Measurements from ENCODE around the gene EMC6.

The EMC6 gene

DNA sequence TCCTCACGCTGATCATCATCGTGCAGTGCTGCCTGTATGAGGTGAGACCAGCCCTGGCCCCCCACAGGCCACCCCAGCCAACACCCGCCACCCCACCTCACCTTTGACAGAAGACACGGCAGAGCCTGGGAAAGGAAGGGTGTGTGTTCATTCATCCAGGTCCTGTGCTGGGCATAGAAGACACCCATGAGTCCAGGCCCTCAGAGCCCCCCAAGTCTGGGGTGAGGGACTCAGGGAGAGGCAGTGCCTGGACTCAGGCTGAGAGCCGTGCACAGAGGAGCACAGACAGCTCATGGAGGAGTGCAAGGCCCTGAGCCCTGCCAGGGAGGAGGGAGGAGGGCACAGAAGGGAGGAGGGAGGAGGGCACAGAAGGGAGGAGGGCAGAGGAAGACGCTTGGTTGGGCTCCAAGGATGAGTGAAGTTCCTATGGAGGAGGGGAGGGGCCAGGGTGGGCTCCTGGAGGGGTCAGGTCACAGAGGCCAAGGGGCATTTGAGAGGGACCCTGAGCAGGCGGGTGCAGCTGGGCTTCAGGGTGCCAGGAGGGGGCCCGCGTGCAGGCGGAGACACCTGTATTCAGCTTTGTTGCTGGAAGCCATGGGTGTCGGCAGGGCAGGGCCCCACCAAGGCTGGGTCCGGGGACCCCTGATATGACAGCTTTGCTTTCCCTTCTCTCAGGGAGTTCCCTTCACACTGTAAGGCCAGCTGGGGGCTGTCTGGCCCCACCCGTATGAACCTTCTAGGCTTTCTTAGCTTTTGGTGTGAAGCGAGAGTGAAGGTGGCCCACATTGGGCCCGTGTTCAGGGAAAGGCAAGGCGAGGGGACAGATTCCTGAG lies 11.6 kb upstream of the EMC6 start:
- FAIRE-seq = no peak

DNA sequence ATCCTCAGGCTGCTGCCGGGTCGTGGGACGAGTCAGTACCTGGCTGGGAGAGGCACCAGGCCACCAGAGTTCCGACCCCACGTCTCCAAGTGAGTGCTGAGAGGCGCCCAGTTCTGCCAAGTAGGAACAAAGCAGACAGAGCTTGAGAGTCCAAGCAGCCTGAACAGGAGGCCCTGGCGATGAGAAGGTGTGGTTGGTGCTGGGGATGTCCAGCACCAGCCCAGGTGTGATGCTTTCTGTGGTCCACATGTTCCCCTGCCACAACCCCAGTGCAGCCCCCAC lies 11.1 kb upstream of the EMC6 start:
- no peak for FAIRE-seq

DNA sequence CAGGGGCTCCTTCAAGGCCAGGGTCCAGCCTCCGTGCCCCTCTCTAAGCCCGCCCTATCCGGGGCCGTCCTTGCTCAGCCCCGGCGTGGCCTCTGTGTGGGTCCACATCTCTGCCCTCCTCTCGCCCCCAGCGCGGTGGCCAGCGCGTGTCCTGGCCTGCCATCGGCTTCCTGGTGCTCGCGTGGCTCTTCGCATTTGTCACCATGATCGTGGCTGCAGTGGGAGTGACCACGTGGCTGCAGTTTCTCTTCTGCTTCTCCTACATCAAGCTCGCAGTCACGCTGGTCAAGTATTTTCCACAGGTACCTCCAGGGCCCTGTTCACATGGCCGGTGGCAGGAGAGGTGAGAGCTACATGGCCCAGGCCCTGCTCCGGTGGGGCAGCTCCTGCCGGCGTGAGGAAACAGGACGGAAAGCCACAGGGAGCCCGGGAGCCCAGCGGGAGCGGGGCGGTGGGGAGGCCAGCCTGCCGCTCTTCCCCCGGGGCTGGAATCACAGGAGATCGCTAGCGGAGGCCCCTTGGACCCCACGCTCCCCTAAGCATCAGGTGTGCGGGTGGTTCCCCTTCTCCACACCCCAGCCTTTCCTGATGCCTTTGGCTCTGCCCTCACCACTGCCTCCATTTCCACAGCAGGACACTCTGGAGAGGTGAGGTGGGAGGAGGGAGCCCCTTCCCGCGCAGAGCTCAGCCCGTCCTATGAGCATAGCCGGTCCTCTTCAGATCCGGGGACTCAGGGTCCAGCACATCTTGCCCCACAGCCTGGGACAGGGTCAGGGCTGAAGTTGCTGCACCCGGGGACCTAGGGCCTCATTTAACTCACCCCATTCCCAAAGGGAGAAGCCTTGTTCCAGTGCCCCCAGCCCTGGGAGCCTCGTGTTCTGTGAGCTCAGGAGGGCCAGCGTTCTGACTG lies 10.5 kb upstream of the EMC6 start:
- no peak for FAIRE-seq

DNA sequence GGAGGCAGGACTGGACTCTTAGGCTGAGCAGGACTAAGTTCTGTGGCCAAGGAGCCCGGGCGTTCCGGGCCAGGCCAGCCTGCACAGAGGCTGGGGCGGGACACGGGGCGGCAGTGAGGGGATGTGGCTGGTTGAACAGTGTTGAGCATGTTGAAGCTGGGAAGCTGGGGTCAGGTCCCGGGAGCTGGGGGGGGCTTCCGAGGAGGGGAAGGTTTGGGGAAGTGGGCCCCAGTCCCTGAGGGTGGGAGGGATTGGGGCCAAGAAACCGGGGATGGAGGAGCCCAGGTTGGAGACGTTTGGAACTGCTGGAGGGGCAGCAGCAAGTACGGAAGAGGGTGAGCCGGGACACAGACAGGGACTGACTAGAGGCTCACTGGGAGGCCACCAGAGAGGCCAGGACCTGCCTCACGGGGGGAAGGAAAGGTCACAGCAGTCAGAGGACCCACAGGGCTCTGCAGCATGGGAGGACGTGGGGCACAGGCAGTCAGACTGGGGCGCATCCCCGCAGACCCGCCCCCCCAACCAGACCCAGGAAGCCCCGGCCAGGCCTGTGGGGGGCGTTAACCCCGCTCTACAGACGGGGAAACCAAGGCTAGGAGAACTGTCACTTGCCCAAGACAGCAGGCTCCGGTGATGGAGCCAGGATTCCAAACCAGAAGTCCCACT lies 9.7 kb upstream of the EMC6 start:
- FAIRE-seq = no peak

DNA sequence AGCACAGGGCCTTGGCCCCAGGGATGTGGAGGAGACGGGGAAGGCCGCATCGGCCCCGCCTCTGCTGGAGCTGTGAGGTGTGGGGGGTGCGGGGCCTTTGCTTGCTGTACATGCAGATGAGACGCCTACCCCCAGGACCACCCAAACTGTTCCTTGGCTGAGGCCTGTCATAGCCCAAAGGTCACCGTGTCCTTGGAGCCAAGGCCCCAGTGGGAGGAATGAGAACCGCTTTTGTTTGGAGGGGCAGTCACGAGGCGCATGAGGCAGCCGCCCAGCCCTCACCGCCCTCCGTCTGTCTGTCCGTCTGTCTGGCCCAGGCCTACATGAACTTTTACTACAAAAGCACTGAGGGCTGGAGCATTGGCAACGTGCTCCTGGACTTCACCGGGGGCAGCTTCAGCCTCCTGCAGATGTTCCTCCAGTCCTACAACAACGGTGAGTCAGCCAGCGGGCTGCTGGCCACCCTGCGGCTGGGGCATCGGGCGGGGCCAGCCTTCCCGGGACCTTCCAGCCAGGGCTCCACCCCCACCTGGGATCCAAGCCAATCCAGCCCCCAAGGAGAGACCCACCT lies 9.0 kb upstream of the EMC6 start:
- no peak for FAIRE-seq

DNA sequence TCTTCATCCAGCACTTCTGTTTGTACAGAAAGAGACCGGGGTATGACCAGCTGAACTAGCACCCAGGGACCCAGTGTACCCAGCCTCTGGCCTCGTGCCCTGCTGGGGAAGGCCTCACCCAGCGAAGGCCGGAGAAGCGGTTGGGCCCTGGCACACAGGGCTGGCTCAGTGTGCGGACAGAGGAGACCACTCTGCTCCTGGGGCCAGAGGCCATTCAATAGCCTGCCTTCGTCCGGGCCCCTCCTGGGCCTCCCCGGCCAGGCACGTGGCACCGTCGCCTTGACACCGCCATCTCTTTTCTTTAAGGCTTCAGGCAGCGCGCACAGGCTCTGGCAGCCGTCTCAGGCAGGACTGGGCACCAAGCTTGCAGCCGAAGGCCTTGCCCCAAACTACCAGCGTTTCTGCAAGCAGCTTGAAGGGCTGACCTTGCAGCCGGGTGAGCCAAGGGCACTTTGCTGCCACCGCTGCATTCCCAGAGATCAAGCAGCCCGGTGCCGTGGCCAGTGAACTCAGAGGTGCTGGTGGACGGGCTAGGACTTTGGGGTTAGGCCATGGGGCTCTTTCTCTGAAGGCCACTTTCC lies 8.2 kb upstream of the EMC6 start:
- FAIRE-seq = no peak

DNA sequence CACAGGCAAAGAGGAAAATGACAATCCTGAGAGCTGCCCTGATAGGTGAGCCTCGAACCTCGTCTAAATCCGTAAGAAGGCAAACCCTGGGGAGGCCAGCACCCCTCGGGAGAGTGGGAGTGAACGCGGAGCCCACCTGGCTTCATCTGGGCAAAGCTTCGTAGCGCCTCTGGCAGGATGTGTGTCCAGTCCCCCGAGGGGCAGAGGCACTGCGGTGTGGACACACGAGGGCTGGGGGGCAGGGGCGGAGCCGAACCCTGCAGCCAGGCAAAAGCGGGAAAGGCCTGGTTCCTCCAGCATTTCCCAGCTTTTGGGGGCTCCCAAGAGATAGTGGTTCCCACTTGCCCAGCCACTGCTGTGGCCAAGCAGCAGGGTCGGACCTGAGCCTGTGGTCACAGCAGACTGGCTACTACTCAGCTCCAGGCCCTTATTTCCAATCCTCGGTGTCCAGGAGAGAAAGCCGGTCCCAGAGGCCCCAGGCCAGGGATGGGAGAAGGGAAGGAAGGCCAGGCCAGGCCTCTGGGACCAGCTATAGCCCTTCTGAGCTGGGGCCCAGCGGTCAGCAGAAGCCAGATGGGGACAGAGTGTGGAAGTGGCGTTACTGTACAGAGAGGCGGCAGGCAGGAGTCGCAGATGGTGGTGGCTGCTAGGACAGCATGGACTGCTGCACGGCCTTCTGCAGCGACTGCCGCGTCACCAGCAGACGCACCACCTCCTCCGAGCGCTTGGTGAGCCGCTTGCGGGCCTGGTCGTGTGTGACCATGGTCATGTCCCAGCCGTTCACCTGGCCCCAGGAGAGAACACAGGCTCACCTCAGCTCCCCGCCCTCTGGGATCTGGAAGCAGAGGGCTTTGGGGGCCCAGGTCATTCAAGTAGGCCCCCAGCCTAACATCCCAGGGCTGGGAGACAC lies 5.3 kb upstream of the EMC6 start:
- FAIRE-seq = no peak

DNA sequence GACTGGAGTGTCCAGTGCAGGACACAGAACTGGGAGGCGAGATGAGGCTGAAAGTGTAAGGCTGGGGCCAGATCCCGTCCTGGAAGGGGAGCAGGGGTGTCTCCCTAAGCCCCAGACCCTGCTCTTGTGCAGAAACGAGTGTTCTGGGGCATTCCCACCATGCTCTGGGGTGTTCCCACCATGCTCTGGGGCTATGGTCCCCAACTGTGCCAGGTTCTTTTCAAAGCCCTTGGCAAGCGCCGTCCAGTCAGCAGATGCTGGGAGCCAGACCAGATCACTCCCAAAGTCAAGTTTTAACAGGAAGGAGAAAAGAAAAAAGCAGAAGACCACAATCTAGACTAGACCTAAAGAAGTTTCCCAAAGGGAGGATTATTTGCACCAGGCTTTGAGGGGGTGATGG lies 2.8 kb upstream of the EMC6 start:
- FAIRE-seq = no peak

DNA sequence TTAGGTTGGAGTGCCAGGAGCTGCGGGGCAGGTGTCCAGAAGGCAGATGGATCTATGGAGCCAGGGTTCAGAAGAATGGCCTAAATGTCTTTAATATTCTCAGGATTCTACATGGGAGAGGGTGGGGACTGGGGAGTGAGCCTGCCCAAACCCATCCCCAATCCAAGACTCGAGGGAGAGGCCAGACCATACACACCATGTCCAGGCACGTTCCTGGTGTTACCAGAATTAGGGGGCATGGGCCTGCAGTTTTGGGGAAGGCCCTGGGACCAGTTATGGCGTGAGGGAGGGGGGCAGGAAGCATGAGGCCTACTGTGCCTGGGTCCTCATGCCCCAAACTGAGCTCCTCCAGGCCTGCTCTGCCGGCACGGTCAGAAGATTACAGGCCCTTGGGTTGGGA lies 2.1 kb upstream of the EMC6 start:
- no peak for FAIRE-seq

DNA sequence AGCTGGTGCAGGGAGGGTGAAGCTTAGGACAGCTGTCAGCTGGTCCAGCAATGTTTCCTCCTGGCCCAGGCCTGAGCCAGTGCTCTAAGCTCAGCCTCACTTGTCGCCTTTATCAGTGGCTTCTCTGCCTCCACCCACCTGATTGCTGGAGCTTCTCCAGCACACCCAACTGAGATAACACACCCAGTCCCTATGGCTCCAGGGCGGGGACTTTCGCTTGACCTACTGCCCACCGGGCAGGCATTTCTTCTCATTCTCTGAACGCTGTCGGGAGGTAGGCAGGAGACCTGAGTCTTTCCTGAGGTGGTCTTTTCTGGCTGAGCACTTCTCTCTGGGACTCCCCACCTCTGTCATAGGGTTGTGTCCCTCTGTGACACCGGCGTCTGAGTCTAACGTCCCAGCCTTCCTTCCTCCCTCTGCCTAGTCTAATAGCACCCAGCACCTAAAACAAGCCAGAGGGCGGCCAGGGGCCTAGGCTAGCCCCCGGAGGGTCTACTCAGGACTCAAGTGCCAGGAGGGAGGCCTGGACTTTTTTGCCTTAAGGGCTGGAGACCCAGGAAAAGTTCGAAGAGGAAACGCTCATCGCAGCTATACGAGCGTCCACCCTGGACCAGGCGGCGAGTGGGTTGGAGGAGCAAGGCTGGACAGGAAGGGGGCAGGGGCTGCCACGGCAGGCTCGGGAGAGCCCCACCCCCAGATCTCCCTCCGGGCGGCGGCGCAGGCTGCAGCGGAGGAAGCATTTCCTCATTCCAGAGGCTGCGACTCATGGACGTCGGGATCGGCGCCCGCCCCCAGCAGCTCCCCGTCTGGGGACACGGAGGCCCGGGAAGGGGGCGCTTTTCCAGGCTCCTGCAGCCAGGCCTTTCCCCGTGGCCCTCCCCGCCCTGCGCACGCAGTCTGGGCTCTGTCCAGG lies 990 bp upstream of the EMC6 start:
- FAIRE-seq = no peak

DNA sequence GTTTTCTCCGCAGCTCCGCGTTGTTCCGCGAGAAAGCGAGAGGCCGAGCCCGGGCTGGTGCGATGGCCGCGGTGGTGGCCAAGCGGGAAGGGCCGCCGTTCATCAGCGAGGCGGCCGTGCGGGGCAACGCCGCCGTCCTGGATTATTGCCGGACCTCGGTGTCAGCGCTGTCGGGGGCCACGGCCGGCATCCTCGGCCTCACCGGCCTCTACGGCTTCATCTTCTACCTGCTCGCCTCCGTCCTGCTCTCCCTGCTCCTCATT lies 404 bp downstream of the EMC6 start:
- no peak for FAIRE-seq

DNA sequence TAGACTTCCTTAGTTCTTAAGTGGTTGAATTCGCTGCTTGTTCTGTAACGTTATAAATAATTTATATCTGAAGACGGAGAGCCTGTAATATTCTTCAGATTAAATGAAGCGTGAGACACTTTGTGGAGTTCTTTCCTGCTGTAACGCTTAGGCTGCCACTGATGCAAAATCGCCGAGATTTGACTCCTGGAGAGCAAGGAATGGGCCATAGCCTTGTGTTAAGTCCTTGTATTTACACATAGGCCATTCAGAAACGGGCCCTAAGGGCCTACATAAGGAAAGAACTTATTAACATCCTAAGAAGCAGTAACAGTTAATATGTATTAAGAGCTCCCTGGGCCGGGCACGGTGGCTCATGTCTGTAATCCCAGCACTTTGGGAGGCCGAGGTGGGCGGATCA lies 936 bp downstream of the EMC6 start:
- no peak for FAIRE-seq

DNA sequence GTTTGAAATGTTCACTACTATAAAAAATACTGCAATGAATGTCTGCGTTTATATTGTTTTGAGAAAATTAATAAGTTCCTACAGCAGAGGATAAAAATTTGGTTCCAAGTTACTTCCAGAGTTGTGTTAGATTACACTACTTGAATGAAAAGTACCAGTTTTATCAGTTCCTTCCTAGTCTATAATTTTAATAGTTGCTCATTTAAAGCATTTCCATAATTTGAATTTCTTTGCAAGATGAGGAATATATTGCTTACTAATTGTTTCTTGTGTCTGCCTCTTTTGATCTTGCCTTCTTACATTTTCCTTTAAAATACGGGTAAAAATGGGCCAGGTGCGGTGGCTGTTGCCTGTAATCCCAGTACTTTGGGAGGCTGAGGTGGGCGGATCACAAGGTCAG lies 4.0 kb downstream of the EMC6 start:
- no peak for FAIRE-seq

DNA sequence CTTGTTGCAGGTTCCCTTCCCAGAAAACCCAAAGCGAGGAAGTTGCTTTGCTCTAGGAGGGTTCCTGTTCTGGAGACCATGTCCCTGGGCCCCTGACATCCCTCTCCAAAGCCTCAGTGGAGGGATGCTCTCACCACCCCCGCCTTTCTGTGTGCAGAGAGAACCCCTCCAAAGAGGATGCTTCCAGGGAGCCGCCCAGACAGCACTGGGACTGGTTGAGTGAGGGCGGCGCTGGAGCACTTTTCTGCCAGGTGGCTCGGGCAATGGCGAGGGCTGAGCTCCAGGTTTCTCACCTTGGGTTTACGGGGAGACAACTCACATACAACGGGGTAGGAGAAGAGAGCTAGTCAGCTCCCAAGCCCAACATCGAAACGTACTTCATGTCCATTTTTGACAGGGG lies 7.3 kb downstream of the EMC6 start:
- no peak for FAIRE-seq

DNA sequence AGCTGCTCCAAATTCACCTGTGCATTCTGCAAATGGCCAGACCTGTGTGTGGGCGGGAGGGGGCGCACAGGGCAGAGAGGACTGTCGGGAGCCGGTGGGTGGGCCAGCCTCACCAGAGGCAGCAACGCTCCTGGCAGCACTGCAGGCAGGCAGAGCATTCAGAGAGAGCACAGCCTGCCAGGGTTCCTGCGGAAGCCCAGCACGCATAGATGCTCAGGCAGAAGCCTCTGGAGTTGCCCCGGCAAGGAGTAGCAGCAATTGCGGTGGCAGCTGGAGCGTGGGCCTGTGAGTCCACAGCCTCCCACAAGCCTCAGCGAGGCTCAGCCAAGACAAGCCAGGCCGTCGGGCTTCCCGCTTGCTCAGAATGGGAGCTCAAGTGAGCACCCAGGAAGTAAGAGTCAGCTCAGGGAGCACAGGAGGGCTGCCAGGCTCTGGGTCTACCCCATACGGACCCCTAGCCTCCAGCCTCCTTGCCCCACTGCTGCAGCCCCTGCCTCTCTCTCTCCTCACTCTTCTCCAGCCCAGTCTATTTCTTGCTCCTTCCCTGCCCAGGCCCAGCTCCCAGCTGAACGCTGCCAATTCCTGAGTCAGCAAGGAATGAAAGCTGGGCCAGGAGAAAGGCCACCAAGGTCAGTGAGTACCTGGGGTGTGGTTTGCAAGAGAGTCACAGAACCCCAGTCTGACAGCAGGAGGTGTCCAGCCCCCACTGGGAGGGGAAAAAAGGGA lies 9.6 kb downstream of the EMC6 start:
- FAIRE-seq = no peak

DNA sequence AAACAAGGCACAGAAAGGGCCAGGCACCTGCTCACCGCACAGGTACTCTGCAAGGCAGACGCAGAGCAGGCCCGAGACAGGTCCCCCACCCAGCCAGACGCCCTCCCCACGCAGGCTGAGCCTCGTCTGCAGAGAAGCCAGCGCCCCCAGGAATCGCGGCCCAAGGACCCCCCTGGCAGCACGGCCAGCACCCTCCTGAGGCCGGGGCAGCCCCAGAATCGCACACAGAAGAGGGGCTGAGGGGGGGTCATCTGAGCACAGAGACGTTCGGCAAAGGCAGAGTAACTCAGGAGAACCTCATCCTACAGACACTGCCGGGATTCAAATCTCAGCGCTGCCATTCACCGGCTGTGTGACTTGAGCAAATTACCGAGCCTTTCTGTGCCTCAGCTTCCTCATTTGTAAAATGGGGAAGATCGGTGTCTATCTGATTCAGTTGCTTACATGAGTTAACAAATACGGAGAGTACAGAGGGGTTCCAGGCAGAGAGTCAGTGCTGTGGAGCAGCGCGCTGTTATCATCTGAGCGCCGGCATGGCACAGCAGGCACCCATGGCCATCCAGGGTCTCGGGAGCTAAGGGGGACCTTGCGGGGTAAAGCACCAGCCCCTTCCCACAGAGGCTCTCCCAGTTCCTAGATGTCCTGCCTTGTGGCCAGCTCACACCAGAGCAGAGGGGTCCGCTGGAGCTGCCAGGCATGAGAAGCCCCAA lies 10.4 kb downstream of the EMC6 start:
- no peak for FAIRE-seq

DNA sequence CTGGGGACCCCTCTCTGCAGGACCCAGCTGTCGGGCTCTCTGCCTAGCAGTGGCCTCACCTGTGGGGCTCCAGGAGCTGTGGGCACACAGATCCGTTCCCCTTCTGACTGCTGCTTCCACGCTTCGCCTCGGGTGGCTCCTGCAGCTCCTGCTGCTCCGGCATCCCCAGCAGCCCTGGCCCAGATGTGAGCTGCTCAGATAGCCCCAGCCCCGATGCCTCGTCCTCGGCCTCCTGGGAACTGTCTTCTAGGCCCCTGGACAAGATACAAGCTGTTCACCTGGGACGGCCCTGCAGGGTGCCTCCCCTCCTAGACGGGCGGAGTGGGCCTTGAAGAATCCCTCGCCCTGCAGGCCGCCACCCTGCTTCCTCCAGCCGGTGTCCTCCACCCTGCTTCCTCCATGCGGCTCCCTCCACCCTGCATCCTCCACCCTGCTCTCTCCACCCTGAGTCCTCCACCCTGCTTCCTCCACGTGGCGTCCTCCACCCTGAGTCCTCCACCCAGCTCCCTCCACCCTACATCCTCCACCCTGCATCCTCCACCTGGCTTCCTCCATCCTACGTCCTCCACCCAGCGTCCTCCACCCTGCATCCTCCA lies 11.0 kb downstream of the EMC6 start:
- FAIRE-seq = no peak

DNA sequence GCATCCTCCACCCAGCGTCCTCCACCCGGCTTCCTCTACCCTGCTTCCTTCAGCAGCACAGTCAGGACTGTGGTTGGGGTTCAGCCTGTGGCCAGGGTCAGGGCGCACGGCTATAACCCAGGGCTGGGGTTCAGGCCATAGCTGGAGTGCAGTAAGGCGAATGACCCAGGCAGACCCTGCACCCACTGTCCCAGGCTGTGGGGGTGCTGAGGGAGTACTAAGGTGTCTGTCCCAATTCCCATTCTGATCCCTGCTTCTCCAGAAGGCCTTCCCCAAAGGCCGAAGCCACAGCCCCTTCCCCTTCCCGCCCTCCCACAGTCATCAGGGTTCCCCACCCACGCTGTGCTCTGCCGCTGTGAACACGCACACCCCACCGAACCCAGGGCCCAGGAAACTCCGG lies 12.4 kb downstream of the EMC6 start:
- no peak for FAIRE-seq

DNA sequence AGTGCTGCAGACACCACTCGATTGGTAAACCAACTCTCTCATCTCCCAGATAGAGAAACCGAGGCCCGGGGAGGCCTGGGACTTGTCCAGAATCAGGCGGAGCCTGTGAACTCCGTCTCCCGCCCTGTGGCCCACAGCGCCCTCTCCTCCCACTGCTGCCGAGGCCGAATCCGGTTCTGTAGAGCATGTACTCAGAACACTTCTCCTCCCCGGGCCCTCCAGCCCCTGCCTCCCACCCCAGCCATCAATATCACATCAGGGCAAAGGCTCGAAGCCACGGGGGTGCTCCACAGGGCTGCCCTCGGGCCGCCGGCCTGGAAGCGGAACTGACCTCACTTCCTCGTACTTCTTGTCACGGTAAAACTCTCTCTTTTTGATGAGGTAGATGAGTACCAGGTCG lies 13.0 kb downstream of the EMC6 start:
- no peak for FAIRE-seq
